ENCODE results near the gene WDR27.

GRCh38 chr6:169536446-169537170 lies 165.2 kb downstream of the WDR27 start:
- no peak for TF ChIP-seq POLR2A (IDR thresholded peaks at IDR 0.05; ENCODE audit: low read length)
- TF ChIP-seq GATA1 (IDR thresholded peaks at IDR 0.05; ENCODE audit: low read depth, low read length), result no peak

Data from erythroblast (primary cell).